ENCODE data around the gene PCCA. TPM values are rescaled to one million over a fixed set of nuclear protein-coding genes. Genes with fewer than 3 reads are reported as not detected.

PCCA gene
- total RNA-seq, 4 donors from 2014 or later: 29.5 to 55.5 (median 38.3) TPM

- WGBS, 2 donors: 84% methylated on average over 5 of the region's 5 CpGs
- no peaks in the 10 kb centered on the region for H3K36me3 ChIP-seq
- no peak overlapping the region for H3K27ac ChIP-seq
- H3K4me3 ChIP-seq: no peak overlapping the region
- no peaks in the 10 kb centered on the region for H3K27me3 ChIP-seq
- H3K4me1 ChIP-seq: no peaks in the 10 kb centered on the region
- H3K9me3 ChIP-seq: no peaks in the 10 kb centered on the region
- no peak for TF ChIP-seq EP300 (IDR thresholded peaks at IDR 0.05)
- no peak for DNase-seq (ENCODE audit: low spot score in 2 of 2)
Measured at GRCh38 chr13:100470866-100471505, 382.1 kb downstream of the PCCA start.

GRCh38 chr13:100473087-100473486, 384.2 kb downstream of the PCCA start:
- H3K4me1 ChIP-seq: no peaks in the 10 kb centered on the region
- no peaks in the 10 kb centered on the region for H3K9me3 ChIP-seq
- WGBS, 2 donors: 77% methylated on average over 10 of the region's 10 CpGs
- H3K27ac ChIP-seq: no peak overlapping the region
- no peak for DNase-seq (ENCODE audit: low spot score in 2 of 2)
- no peaks in the 10 kb centered on the region for H3K27me3 ChIP-seq
- H3K4me3 ChIP-seq: no peak overlapping the region
- TF ChIP-seq EP300 (IDR thresholded peaks at IDR 0.05) (no peak), POLR2A (IDR thresholded peaks at IDR 0.05) (no peak), CTCF (IDR thresholded peaks at IDR 0.05) (no peak)
- H3K36me3 ChIP-seq: peaks cover 0 to 3% (median 0%) of the 10 kb centered on the region in 3 donors

- Histone ChIP-seq H3K4me3 (no peak overlapping the region), H3K9me3 (no peaks in the 10 kb centered on the region), H3K36me3 (peaks cover 0 to 4% (median 0%) of the 10 kb centered on the region in 3 donors), H3K27ac (no peak overlapping the region), H3K4me1 (no peaks in the 10 kb centered on the region), H3K27me3 (no peaks in the 10 kb centered on the region)
- WGBS, 2 donors: 67% methylated on average over 8 of the region's 8 CpGs
- DNase-seq (ENCODE audit: low spot score in 2 of 2): no peak
- no peak for TF ChIP-seq CTCF (IDR thresholded peaks at IDR 0.05)
- TF ChIP-seq EP300 (IDR thresholded peaks at IDR 0.05): no peak
- TF ChIP-seq POLR2A (IDR thresholded peaks at IDR 0.05): no peak
Measured at GRCh38 chr13:100473501-100474044, 384.7 kb downstream of the PCCA start.

- no peaks in the 10 kb centered on the region for H3K9me3 ChIP-seq
- H3K27me3 ChIP-seq: no peaks in the 10 kb centered on the region
- no peak for TF ChIP-seq EP300 (IDR thresholded peaks at IDR 0.05)
- TF ChIP-seq CTCF (IDR thresholded peaks at IDR 0.05): no peak
- no peak for TF ChIP-seq POLR2A (IDR thresholded peaks at IDR 0.05)
- WGBS, 2 donors: 84 to 90% methylated on average over 5 of the region's 5 CpGs
- no peaks in the 10 kb centered on the region for H3K4me1 ChIP-seq
- no peak overlapping the region for H3K4me3 ChIP-seq
- H3K27ac ChIP-seq: no peak overlapping the region
- H3K36me3 ChIP-seq: peaks cover 0 to 4% (median 0%) of the 10 kb centered on the region in 3 donors
- no peak for DNase-seq (ENCODE audit: low spot score in 2 of 2)
Measured at GRCh38 chr13:100476963-100477362, 388.1 kb downstream of the PCCA start.

- Histone ChIP-seq H3K27ac (no peak overlapping the region), H3K4me3 (no peak overlapping the region), H3K4me1 (peaks cover 0 to 7% (median 0%) of the 10 kb centered on the region in 4 donors), H3K9me3 (no peaks in the 10 kb centered on the region), H3K27me3 (no peaks in the 10 kb centered on the region), H3K36me3 (peaks cover 0 to 4% (median 0%) of the 10 kb centered on the region in 3 donors)
- no peak for TF ChIP-seq CTCF (IDR thresholded peaks at IDR 0.05)
- no peak for TF ChIP-seq EP300 (IDR thresholded peaks at IDR 0.05)
- DNase-seq (ENCODE audit: low spot score in 2 of 2): no peak
- 91% methylated on average over 10 to 12 of the region's 12 CpGs for WGBS, 2 donors
Measured at GRCh38 chr13:100478107-100478809, 389.4 kb downstream of the PCCA start.

All from tibial nerve (tissue), 4 donors.